Fibroblast of gingiva (primary cell): Measurements from ENCODE around the gene TRIL.

Source experiments
- DNase-seq: peaks from one replicate; pipeline ENCODE4 v3.0.0-alpha.2; 2011; ENCODE audit warnings: low read depth

Gene TRIL

GRCh38 chr7:28940741-28941384 lies 17.3 kb downstream of the TRIL start:
- no peak for DNase-seq

- DNase-seq, result no peak
Observed at GRCh38 chr7:28939844-28940544, 18.1 kb downstream of the TRIL start.

- no peak for DNase-seq
Observed at GRCh38 chr7:28939367-28939766, 18.8 kb downstream of the TRIL start.

- DNase-seq, result no peak
Observed at GRCh38 chr7:28937619-28938018, 20.5 kb downstream of the TRIL start.

GRCh38 chr7:28937103-28937502 lies 21.0 kb downstream of the TRIL start:
- no peak for DNase-seq

GRCh38 chr7:28933846-28934320 lies 24.2 kb downstream of the TRIL start:
- DNase-seq, result no peak

- DNase-seq, result no peak
Observed at GRCh38 chr7:28931565-28931964, 26.6 kb downstream of the TRIL start.

GRCh38 chr7:28926871-28927597 lies 31.1 kb downstream of the TRIL start:
- DNase-seq, result peak; percentile 81

- peak; percentile 55 for DNase-seq
Observed at GRCh38 chr7:28922624-28923331, 35.4 kb downstream of the TRIL start.

GRCh38 chr7:28921822-28922221 lies 36.3 kb downstream of the TRIL start:
- peak; percentile 48 for DNase-seq

- no peak for DNase-seq
Observed at GRCh38 chr7:28920424-28920823, 37.7 kb downstream of the TRIL start.

GRCh38 chr7:28919510-28919909 lies 38.6 kb downstream of the TRIL start:
- DNase-seq, result no peak

GRCh38 chr7:28908775-28909174 lies 49.4 kb downstream of the TRIL start:
- DNase-seq, result no peak

GRCh38 chr7:28905464-28905863 lies 52.7 kb downstream of the TRIL start:
- DNase-seq, result no peak

- DNase-seq, result peak; percentile 22
Observed at GRCh38 chr7:28904578-28905048, 53.5 kb downstream of the TRIL start.

- no peak for DNase-seq
Observed at GRCh38 chr7:28903730-28904577, 54.2 kb downstream of the TRIL start.
